ENCODE results near the gene BHLHE23. TPM values are rescaled to one million over a fixed set of nuclear protein-coding genes. Genes with fewer than 3 reads are reported as not detected.
A peak's percentile ranks its signal among the peaks of the same experiment; 100 is the strongest.

Gene BHLHE23
- total RNA-seq, 1 donor from 2014 or later, result not detected

GRCh38 chr20:62995898-62996595, 10.7 kb downstream of the BHLHE23 start:
- Mint-ChIP-seq H3K4me1 (ENCODE audit: low read depth) (no peaks in the 10 kb centered on the region), H3K27ac (no peak overlapping the region), H3K36me3 (ENCODE audit: low read depth) (no peaks in the 10 kb centered on the region), H3K9me3 (no peaks in the 10 kb centered on the region), H3K27me3 (ENCODE audit: insufficient read depth) (peaks cover 18% of the 10 kb centered on the region), H3K4me3 (no peak overlapping the region)
- DNase-seq (ENCODE audit: low spot score), result no peak
- intact Hi-C loops (cut with micrococcal nuclease), result no loop called here

GRCh38 chr20:62995481-62995880, 11.3 kb downstream of the BHLHE23 start:
- H3K4me3 Mint-ChIP-seq, result no peak overlapping the region
- no peaks in the 10 kb centered on the region for H3K36me3 Mint-ChIP-seq (ENCODE audit: low read depth)
- no peaks in the 10 kb centered on the region for H3K9me3 Mint-ChIP-seq
- peaks cover 13% of the 10 kb centered on the region for H3K27me3 Mint-ChIP-seq (ENCODE audit: insufficient read depth)
- DNase-seq (ENCODE audit: low spot score), result no peak
- intact Hi-C loops (cut with micrococcal nuclease), result no loop called here
- no peak overlapping the region for H3K27ac Mint-ChIP-seq
- H3K4me1 Mint-ChIP-seq (ENCODE audit: low read depth), result no peaks in the 10 kb centered on the region

- no peak overlapping the region for H3K27ac Mint-ChIP-seq
- intact Hi-C loops (cut with micrococcal nuclease), result no loop called here
- no peak for DNase-seq (ENCODE audit: low spot score)
- H3K9me3 Mint-ChIP-seq, result no peaks in the 10 kb centered on the region
- no peak overlapping the region for H3K4me3 Mint-ChIP-seq
- H3K27me3 Mint-ChIP-seq (ENCODE audit: insufficient read depth), result peaks cover 13% of the 10 kb centered on the region
- no peaks in the 10 kb centered on the region for H3K4me1 Mint-ChIP-seq (ENCODE audit: low read depth)
- no peaks in the 10 kb centered on the region for H3K36me3 Mint-ChIP-seq (ENCODE audit: low read depth)
Measured at GRCh38 chr20:62994869-62995281, 11.9 kb downstream of the BHLHE23 start.

- no peak for DNase-seq (ENCODE audit: low spot score)
- intact Hi-C loops (cut with micrococcal nuclease), result no loop called here
Measured at GRCh38 chr20:62993856-62994494, 12.8 kb downstream of the BHLHE23 start.

GRCh38 chr20:62991863-62992262, 14.9 kb downstream of the BHLHE23 start:
- Mint-ChIP-seq H3K27me3 (ENCODE audit: insufficient read depth) (peaks cover 2% of the 10 kb centered on the region), H3K4me1 (ENCODE audit: low read depth) (no peaks in the 10 kb centered on the region), H3K36me3 (ENCODE audit: low read depth) (no peaks in the 10 kb centered on the region), H3K4me3 (no peak overlapping the region), H3K9me3 (no peaks in the 10 kb centered on the region), H3K27ac (no peak overlapping the region)
- DNase-seq (ENCODE audit: low spot score), result no peak
- intact Hi-C loops (cut with micrococcal nuclease), result no loop called here

More at GRCh38 chr20:62993856-62994494, 12.8 kb downstream of the BHLHE23 start:
- H3K27me3 Mint-ChIP-seq (ENCODE audit: insufficient read depth), result peaks cover 6% of the 10 kb centered on the region
- H3K9me3 Mint-ChIP-seq, result no peaks in the 10 kb centered on the region
- no peak overlapping the region for H3K4me3 Mint-ChIP-seq
- H3K27ac Mint-ChIP-seq, result no peak overlapping the region
- H3K4me1 Mint-ChIP-seq (ENCODE audit: low read depth), result no peaks in the 10 kb centered on the region
- H3K36me3 Mint-ChIP-seq (ENCODE audit: low read depth), result no peaks in the 10 kb centered on the region

GRCh38 chr20:62991196-62991807, 15.5 kb downstream of the BHLHE23 start:
- Mint-ChIP-seq H3K27me3 (ENCODE audit: insufficient read depth) (peaks cover under 1% of the 10 kb centered on the region), H3K4me3 (no peak overlapping the region), H3K4me1 (ENCODE audit: low read depth) (no peaks in the 10 kb centered on the region), H3K27ac (no peak overlapping the region), H3K36me3 (ENCODE audit: low read depth) (no peaks in the 10 kb centered on the region), H3K9me3 (no peaks in the 10 kb centered on the region)
- intact Hi-C loops (cut with micrococcal nuclease), result no loop called here
- no peak for DNase-seq (ENCODE audit: low spot score)

GRCh38 chr20:62990306-62990825, 16.4 kb downstream of the BHLHE23 start:
- H3K36me3 Mint-ChIP-seq (ENCODE audit: low read depth), result no peaks in the 10 kb centered on the region
- DNase-seq (ENCODE audit: low spot score), result no peak
- H3K9me3 Mint-ChIP-seq, result no peaks in the 10 kb centered on the region
- intact Hi-C loops (cut with micrococcal nuclease), result no loop called here
- H3K4me1 Mint-ChIP-seq (ENCODE audit: low read depth), result no peaks in the 10 kb centered on the region
- H3K27me3 Mint-ChIP-seq (ENCODE audit: insufficient read depth), result no peaks in the 10 kb centered on the region
- no peak overlapping the region for H3K27ac Mint-ChIP-seq
- no peak overlapping the region for H3K4me3 Mint-ChIP-seq

GRCh38 chr20:62989201-62989601, 17.6 kb downstream of the BHLHE23 start:
- Mint-ChIP-seq H3K27me3 (ENCODE audit: insufficient read depth) (peaks cover 6% of the 10 kb centered on the region), H3K9me3 (no peaks in the 10 kb centered on the region), H3K4me3 (peak overlapping the region; percentile 3), H3K36me3 (ENCODE audit: low read depth) (no peaks in the 10 kb centered on the region), H3K27ac (no peak overlapping the region), H3K4me1 (ENCODE audit: low read depth) (no peaks in the 10 kb centered on the region)
- DNase-seq (ENCODE audit: low spot score), result no peak
- intact Hi-C loops (cut with micrococcal nuclease), result no loop called here

GRCh38 chr20:62987114-62987513, 19.6 kb downstream of the BHLHE23 start:
- H3K27me3 Mint-ChIP-seq (ENCODE audit: insufficient read depth), result peaks cover 19% of the 10 kb centered on the region
- intact Hi-C loops (cut with micrococcal nuclease), result no loop called here
- no peaks in the 10 kb centered on the region for H3K9me3 Mint-ChIP-seq
- H3K4me1 Mint-ChIP-seq (ENCODE audit: low read depth), result no peaks in the 10 kb centered on the region
- DNase-seq (ENCODE audit: low spot score), result no peak
- H3K4me3 Mint-ChIP-seq, result no peak overlapping the region
- H3K27ac Mint-ChIP-seq, result no peak overlapping the region
- no peaks in the 10 kb centered on the region for H3K36me3 Mint-ChIP-seq (ENCODE audit: low read depth)

GRCh38 chr20:62986257-62986800, 20.4 kb downstream of the BHLHE23 start:
- peaks cover 3% of the 10 kb centered on the region for H3K4me1 Mint-ChIP-seq (ENCODE audit: low read depth)
- no peak overlapping the region for H3K27ac Mint-ChIP-seq
- H3K4me3 Mint-ChIP-seq, result no peak overlapping the region
- intact Hi-C loops (cut with micrococcal nuclease), result no loop called here
- H3K27me3 Mint-ChIP-seq (ENCODE audit: insufficient read depth), result peaks cover 24% of the 10 kb centered on the region
- DNase-seq (ENCODE audit: low spot score), result no peak
- H3K36me3 Mint-ChIP-seq (ENCODE audit: low read depth), result no peaks in the 10 kb centered on the region
- no peaks in the 10 kb centered on the region for H3K9me3 Mint-ChIP-seq

GRCh38 chr20:62985444-62985778, 21.4 kb downstream of the BHLHE23 start:
- H3K27me3 Mint-ChIP-seq (ENCODE audit: insufficient read depth), result peaks cover 28% of the 10 kb centered on the region
- H3K9me3 Mint-ChIP-seq, result no peaks in the 10 kb centered on the region
- intact Hi-C loops (cut with micrococcal nuclease), result no loop called here
- no peak for DNase-seq (ENCODE audit: low spot score)
- H3K27ac Mint-ChIP-seq, result no peak overlapping the region
- H3K4me1 Mint-ChIP-seq (ENCODE audit: low read depth), result peaks cover 7% of the 10 kb centered on the region
- no peak overlapping the region for H3K4me3 Mint-ChIP-seq
- H3K36me3 Mint-ChIP-seq (ENCODE audit: low read depth), result no peaks in the 10 kb centered on the region

- H3K27me3 Mint-ChIP-seq (ENCODE audit: insufficient read depth), result peaks cover 34% of the 10 kb centered on the region
- intact Hi-C loops (cut with micrococcal nuclease), result no loop called here
- no peak overlapping the region for H3K4me3 Mint-ChIP-seq
Measured at GRCh38 chr20:62984666-62985443, 21.9 kb downstream of the BHLHE23 start.

More at GRCh38 chr20:62984666-62985443, 21.9 kb downstream of the BHLHE23 start:
- H3K9me3 Mint-ChIP-seq, result no peaks in the 10 kb centered on the region
- no peak overlapping the region for H3K27ac Mint-ChIP-seq
- DNase-seq (ENCODE audit: low spot score), result no peak
- peaks cover 7% of the 10 kb centered on the region for H3K4me1 Mint-ChIP-seq (ENCODE audit: low read depth)
- no peaks in the 10 kb centered on the region for H3K36me3 Mint-ChIP-seq (ENCODE audit: low read depth)
